Aorta (tissue), 5 donors: ENCODE results near the gene XRCC4. TPM values are rescaled to one million over a fixed set of nuclear protein-coding genes. Genes with fewer than 3 reads are reported as not detected.
A peak's percentile ranks its signal among the peaks of the same experiment; 100 is the strongest.

Experiments used
- ATAC-seq: fragments of 200-7000 bp; cut with Tn5 transposase; one replicate; pipeline ENCODE4 v1.9.1; 2022; ENCODE audit warnings: moderate library complexity; ENCODE audit not compliant: low FRiP score
- DNase-seq, 2 donors: peaks; one replicate each; pipeline ENCODE4 v3.0.0-alpha.2; 2020
- H3K27ac ChIP-seq, 2 donors: one replicate each; pipeline ENCODE4 v1.5.1; 2013; ENCODE audit warnings: low read length in 2 of 2, mild to moderate bottlenecking in 2 of 2, moderate library complexity in 2 of 2, control low read depth in 1 of 2, inconsistent platforms in 1 of 2, low read depth in 1 of 2
- H3K27me3 ChIP-seq, 2 donors: one replicate each; pipeline ENCODE4 v1.6.1; 2013; ENCODE audit warnings: control low read depth in 1 of 2, low read length in 1 of 2, mild to moderate bottlenecking in 1 of 2, moderate library complexity in 1 of 2; ENCODE audit not compliant: insufficient read depth in 2 of 2, control insufficient read depth in 1 of 2
- H3K36me3 ChIP-seq, 2 donors: one replicate each; pipeline ENCODE4 v1.6.1; 2013; ENCODE audit warnings: control low read depth in 1 of 2, low read length in 1 of 2, mild to moderate bottlenecking in 1 of 2; ENCODE audit not compliant: insufficient read depth in 2 of 2, control insufficient read depth in 1 of 2
- H3K4me1 ChIP-seq, 2 donors: one replicate each; pipeline ENCODE4 v1.6.1; 2013; ENCODE audit warnings: low read length in 2 of 2, control low read depth in 1 of 2, mild to moderate bottlenecking in 1 of 2, moderate library complexity in 1 of 2; ENCODE audit not compliant: insufficient read depth in 2 of 2, control insufficient read depth in 1 of 2
- H3K4me3 ChIP-seq, 2 donors: one replicate each; pipeline ENCODE4 v1.5.1; 2013; ENCODE audit warnings: low read length in 2 of 2, control low read depth in 1 of 2, mild to moderate bottlenecking in 1 of 2
- H3K9me3 ChIP-seq: one replicate; pipeline ENCODE4 v1.6.1; 2013; ENCODE audit warnings: mild to moderate bottlenecking, low read length; ENCODE audit not compliant: control insufficient read depth
- WGBS, 2 donors: extraction: QIAGEN DNeasy Blood & Tissue Kit; methylation state at CpG; one replicate each; pipeline ENCODE4 v1.1.7; 2013; 5-methylcytosine and 5-hydroxymethylcytosine counted together
- intact Hi-C, 2 donors: fragments of 100-400 bp; cut with DNase I; formaldehyde crosslinking; loops; one replicate each; pipeline versions ENCODE4 v1.14.2 to v1.15.0; 2022
- polyA plus RNA-seq, 2 donors: library from polyadenylated mRNA; stranded (reverse); fragments of 200-250 nt; gene quantifications; one replicate each; pipeline ENCODE4 v1.2.3, GENCODE V29; 2013
- total RNA-seq, 2 donors: library from RNA; stranded (reverse); fragmentation: NEBNext Ultra II Directional; extraction: Animal tissue kit (Norgen Biotek cat#: 25700); gene quantifications; one replicate each; pipeline ENCODE4 v1.2.1, GENCODE V29; 2021
- donor health status: healthy with polysubstance abuse.
- donor health status: Bipolar disorder and iron deficiency.
- donor health status: DM: no; HTN: no; CAD: no.
- donor health status: DM: no; HTN: no; CAD: no.
- donor health status: DM: yes; HTN: yes; CAD: no.

XRCC4 gene
- total and polyA plus RNA-seq, 4 donors: 9.9 to 19.0 (median 11.8) TPM

GRCh38 chr5:83118471-83118870 lies 41.1 kb downstream of the XRCC4 start:
- Histone ChIP-seq H3K4me1 (no peaks in the 10 kb centered on the region), H3K4me3 (no peak overlapping the region), H3K27me3 (no peaks in the 10 kb centered on the region), H3K9me3 (no peaks in the 10 kb centered on the region), H3K36me3 (peaks cover 0 to 2% of the 10 kb centered on the region in 2 donors), H3K27ac (no peak overlapping the region)
- ATAC-seq (no peak), DNase-seq (no peak)
- WGBS, 2 donors: 90 to 96% methylated on average over 1 of the region's 1 CpG
- intact Hi-C loops: no loop called here

DNA sequence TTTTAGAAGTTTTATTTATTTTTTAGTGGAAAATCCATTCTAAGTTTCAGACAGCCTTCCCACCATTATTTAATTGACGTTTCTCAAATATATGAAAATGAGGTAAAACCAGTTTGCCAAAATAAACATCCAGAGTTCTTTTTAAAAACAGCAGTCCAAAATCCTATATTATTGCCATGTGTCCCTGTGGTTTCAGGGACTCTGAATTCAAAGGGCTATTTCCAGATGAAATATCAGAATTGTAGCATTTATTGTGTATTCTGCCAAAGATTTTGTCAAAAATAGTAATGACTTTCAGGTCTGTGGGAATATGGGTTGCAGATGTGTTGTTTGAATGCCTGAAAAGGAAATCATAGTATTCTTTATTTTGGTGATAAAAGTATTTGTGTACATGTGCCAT lies 41.6 kb downstream of the XRCC4 start:
- Histone ChIP-seq H3K4me1 (no peaks in the 10 kb centered on the region), H3K27ac (no peak overlapping the region), H3K9me3 (no peaks in the 10 kb centered on the region), H3K36me3 (no peaks in the 10 kb centered on the region), H3K4me3 (no peak overlapping the region), H3K27me3 (no peaks in the 10 kb centered on the region)
- DNase-seq: no peak
- ATAC-seq: no peak
- intact Hi-C loops: no loop called here
- WGBS, 2 donors: 24 to 50% methylated on average over 1 of the region's 1 CpG

- no peaks in the 10 kb centered on the region for H3K27me3 ChIP-seq
- no peaks in the 10 kb centered on the region for H3K4me1 ChIP-seq
- DNase-seq: no peak
- H3K36me3 ChIP-seq: no peaks in the 10 kb centered on the region
- WGBS, 2 donors: 95 to 97% methylated on average over 1 of the region's 1 CpG
- ATAC-seq: no peak
- H3K4me3 ChIP-seq: no peak overlapping the region
- intact Hi-C loops: no loop called here
- H3K27ac ChIP-seq: no peak overlapping the region
- H3K9me3 ChIP-seq: no peaks in the 10 kb centered on the region
Measured at GRCh38 chr5:83124593-83124992, 47.2 kb downstream of the XRCC4 start.

DNA sequence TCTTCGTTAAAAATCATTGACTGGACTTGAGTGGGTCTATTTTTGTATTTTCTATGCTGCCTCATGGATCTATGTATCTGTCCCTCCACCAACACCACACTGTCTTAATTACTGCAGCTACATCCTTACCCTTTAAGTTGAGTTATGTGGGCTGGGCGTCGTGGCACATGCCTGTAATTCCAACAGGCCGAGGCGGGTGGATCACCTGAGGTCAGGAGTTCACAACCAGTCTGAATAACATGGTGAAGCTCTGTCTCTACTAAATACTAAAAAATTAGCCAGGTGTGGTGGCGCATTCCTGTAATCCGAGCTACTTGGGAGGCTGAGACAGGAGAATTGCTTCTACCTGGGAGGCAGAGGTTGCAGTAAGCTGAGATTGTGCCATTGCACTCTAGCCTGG lies 48.2 kb downstream of the XRCC4 start:
- Histone ChIP-seq H3K27ac (no peak overlapping the region), H3K27me3 (no peaks in the 10 kb centered on the region), H3K36me3 (no peaks in the 10 kb centered on the region), H3K4me3 (no peak overlapping the region), H3K9me3 (no peaks in the 10 kb centered on the region), H3K4me1 (no peaks in the 10 kb centered on the region)
- ATAC-seq: no peak
- DNase-seq: no peak
- intact Hi-C loops: no loop called here
- WGBS, 2 donors: 87% methylated on average over 7 of the region's 7 CpGs

GRCh38 chr5:83126501-83126900 lies 49.2 kb downstream of the XRCC4 start:
- WGBS, 2 donors: 60 to 66% methylated on average over 2 of the region's 2 CpGs
- intact Hi-C loops: no loop called here
- ATAC-seq: no peak

GRCh38 chr5:83133797-83134196 lies 56.5 kb downstream of the XRCC4 start:
- ATAC-seq (peak; percentile 50), DNase-seq (no peak)
- intact Hi-C loops: no loop called here
- no peaks in the 10 kb centered on the region for H3K36me3 ChIP-seq
- 93 to 94% methylated on average over 18 of the region's 18 CpGs for WGBS, 2 donors
- H3K4me3 ChIP-seq: no peak overlapping the region
- no peaks in the 10 kb centered on the region for H3K9me3 ChIP-seq
- H3K27me3 ChIP-seq: no peaks in the 10 kb centered on the region
- H3K27ac ChIP-seq: no peak overlapping the region
- H3K4me1 ChIP-seq: no peaks in the 10 kb centered on the region

More at GRCh38 chr5:83126501-83126900, 49.2 kb downstream of the XRCC4 start:
- Histone ChIP-seq H3K4me3 (no peak overlapping the region), H3K4me1 (no peaks in the 10 kb centered on the region), H3K27ac (no peak overlapping the region), H3K27me3 (no peaks in the 10 kb centered on the region), H3K36me3 (no peaks in the 10 kb centered on the region), H3K9me3 (no peaks in the 10 kb centered on the region)
- DNase-seq: no peak

GRCh38 chr5:83142526-83142925 lies 65.2 kb downstream of the XRCC4 start:
- no peaks in the 10 kb centered on the region for H3K36me3 ChIP-seq
- H3K27ac ChIP-seq: no peak overlapping the region
- no peak overlapping the region for H3K4me3 ChIP-seq
- DNase-seq (no peak), ATAC-seq (no peak)
- intact Hi-C loops: no loop called here
- no peaks in the 10 kb centered on the region for H3K4me1 ChIP-seq
- WGBS, 2 donors: 77 to 81% methylated on average over 2 of the region's 2 CpGs
- no peaks in the 10 kb centered on the region for H3K9me3 ChIP-seq
- no peaks in the 10 kb centered on the region for H3K27me3 ChIP-seq

DNA sequence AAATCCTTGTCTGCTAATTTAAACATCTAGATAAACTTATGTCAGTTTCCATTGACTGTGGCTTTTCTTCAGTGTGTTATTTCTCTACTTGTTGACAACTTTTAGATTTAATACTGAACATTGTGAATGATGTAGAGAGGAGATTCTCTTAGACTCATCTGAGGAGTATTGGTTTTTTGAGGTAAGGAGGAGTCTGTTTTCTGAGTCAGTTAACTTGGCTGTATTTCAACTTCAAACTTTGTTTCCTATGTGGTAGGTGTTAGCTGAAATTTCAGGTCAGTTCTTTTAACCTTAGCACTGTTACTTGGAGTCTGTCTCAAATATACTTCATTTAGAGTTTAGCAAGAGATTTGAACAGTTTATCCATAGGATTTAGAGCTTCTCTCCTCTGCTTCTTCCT lies 67.9 kb downstream of the XRCC4 start:
- no peak overlapping the region for H3K4me3 ChIP-seq
- H3K27me3 ChIP-seq: no peaks in the 10 kb centered on the region
- H3K27ac ChIP-seq: no peak overlapping the region
- no peaks in the 10 kb centered on the region for H3K9me3 ChIP-seq
- no peaks in the 10 kb centered on the region for H3K4me1 ChIP-seq
- ATAC-seq (no peak), DNase-seq (no peak)
- intact Hi-C loops: no loop called here
- H3K36me3 ChIP-seq: no peaks in the 10 kb centered on the region

DNA sequence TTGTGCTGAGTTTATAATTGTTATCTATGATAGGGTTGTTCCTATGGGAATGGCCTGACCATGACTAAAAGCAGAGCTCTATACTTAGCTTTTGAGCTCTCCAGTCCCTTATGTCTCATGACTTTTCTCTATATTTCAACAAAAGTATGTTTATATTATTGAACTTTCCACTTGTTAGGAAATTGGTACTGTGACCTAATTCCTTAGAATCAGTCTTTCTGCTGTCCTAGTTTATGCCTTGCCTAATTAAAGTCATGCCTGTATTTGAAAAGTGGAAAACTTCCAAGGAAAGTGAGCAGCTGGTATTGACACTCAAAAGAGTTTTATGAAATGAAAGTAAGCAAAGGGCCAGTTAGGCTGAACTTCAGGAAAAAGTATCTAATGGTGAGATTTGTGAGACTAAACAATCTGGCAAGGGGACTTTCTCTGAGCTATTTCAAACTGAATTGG lies 68.6 kb downstream of the XRCC4 start:
- H3K36me3 ChIP-seq: no peaks in the 10 kb centered on the region
- DNase-seq (no peak), ATAC-seq (no peak)
- H3K27me3 ChIP-seq: no peaks in the 10 kb centered on the region
- H3K4me3 ChIP-seq: no peak overlapping the region
- H3K27ac ChIP-seq: no peak overlapping the region
- intact Hi-C loops: no loop called here
- no peaks in the 10 kb centered on the region for H3K4me1 ChIP-seq
- H3K9me3 ChIP-seq: no peaks in the 10 kb centered on the region
